ES-I3 (cell line): Measurements from ENCODE around the gene FRMD4A.
"Not testable (repeated sequence)": the region's sequence is repeated elsewhere in the genome, so short reads cannot be mapped to it uniquely, and the experiment has no call there.

Experiments used
- H3K36me3 ChIP-seq: 2 replicates; pipeline ENCODE4 v1.6.1; 2013; ENCODE audit warnings: mild to moderate bottlenecking, low read length, control low read depth, moderate library complexity; ENCODE audit not compliant: insufficient read depth
- H3K4me1 ChIP-seq: 2 replicates; pipeline ENCODE4 v1.6.1; 2013; ENCODE audit warnings: mild to moderate bottlenecking, control low read depth, low read length; ENCODE audit not compliant: insufficient read depth
- H3K9ac ChIP-seq: 2 replicates; pipeline ENCODE4 v1.6.1; 2013; ENCODE audit warnings: low read depth, mild to moderate bottlenecking, low read length, moderate library complexity
- H3K9me3 ChIP-seq: 2 replicates; pipeline ENCODE4 v1.6.1; 2013; ENCODE audit warnings: mild to moderate bottlenecking, low read length, moderate library complexity; ENCODE audit not compliant: control insufficient read depth, insufficient read depth

The FRMD4A gene

GRCh38 chr10:14253079-14253478 is 77.6 kb downstream of the FRMD4A start:
- H3K36me3 ChIP-seq, result no peaks in the 10 kb centered on the region
- no peak overlapping the region for H3K9ac ChIP-seq
- no peaks in the 10 kb centered on the region for H3K4me1 ChIP-seq
- no peaks in the 10 kb centered on the region; the same call in none of the 2 replicates for H3K9me3 ChIP-seq

DNA sequence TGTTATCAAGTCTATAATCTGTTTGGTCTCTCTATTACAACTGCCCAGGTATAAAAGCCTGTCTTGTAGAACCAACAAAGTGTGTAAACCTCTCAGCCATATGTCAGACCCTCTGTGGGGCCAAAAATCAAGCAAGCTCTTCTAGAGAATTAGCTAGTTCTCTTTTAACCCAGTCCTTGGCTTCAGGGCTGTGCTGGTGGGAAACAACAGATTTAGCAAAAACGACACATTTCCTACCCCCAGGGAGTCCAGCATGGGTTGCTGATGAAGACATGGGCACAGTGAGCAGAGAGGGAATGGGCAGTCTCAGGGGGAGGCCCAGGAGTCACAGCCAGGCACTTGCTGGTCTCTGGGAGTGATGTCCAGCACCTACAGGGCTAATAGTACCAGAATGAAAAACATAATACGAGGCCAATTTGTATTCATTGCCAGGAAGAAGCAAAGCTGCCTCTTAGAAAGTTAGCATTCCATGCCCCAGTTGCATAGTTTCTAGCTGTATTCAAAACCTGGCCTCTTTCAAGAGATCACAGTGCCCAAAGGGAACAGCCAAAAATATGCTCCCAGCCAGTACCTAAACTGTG is 80.1 kb downstream of the FRMD4A start:
- Histone ChIP-seq H3K9me3 (no peaks in the 10 kb centered on the region; the same call in none of the 2 replicates), H3K9ac (no peak overlapping the region), H3K36me3 (no peaks in the 10 kb centered on the region), H3K4me1 (no peaks in the 10 kb centered on the region)

- Histone ChIP-seq H3K9ac (no peak overlapping the region), H3K4me1 (peaks cover 10% of the 10 kb centered on the region), H3K36me3 (no peaks in the 10 kb centered on the region), H3K9me3 (no peaks in the 10 kb centered on the region; the same call in none of the 2 replicates)
Measured at GRCh38 chr10:14247377-14248116, 83.2 kb downstream of the FRMD4A start.

DNA sequence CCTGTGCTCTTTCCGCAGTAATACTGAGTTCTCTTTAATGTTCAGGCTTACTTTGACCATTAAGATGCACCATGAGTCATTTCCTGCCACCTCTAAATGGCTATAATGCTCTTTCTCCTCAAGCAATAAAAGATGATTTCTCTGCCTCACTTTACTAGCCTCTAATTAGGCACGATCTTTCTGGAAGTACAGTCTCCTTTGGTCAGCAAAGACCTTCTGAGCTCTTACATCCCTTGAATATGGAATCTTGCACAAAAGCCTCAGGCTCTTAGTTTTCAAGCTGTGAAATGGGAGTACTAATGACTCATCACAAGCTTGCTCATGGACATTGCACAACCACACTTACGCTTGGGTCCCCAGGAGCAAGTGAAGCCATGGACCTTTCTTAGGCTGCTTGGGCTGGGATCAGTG is 85.9 kb downstream of the FRMD4A start:
- Histone ChIP-seq H3K36me3 (no peaks in the 10 kb centered on the region), H3K9ac (no peak overlapping the region), H3K4me1 (peaks cover 27% of the 10 kb centered on the region), H3K9me3 (no peaks in the 10 kb centered on the region)

DNA sequence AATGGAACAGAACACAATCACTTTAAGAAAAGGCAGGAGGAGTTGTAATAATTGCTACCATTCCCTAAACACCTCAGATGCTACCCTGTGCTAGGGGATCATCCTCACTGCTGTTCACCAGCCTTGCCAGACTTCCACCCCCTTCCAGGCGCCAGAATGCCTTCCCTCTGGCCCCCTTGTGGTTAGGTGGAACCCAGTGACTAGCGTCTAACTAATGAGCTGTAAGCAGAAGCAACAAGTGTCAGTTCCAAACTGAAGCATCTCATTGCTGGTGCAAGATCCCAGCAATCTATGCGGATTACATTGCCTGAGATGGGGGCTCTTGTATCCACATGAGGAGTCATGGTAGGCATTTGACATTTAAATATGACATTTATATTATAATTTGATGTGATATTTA is 86.6 kb downstream of the FRMD4A start:
- peaks cover 27% of the 10 kb centered on the region for H3K4me1 ChIP-seq
- no peaks in the 10 kb centered on the region for H3K9me3 ChIP-seq
- H3K36me3 ChIP-seq, result no peaks in the 10 kb centered on the region
- H3K9ac ChIP-seq, result no peak overlapping the region

DNA sequence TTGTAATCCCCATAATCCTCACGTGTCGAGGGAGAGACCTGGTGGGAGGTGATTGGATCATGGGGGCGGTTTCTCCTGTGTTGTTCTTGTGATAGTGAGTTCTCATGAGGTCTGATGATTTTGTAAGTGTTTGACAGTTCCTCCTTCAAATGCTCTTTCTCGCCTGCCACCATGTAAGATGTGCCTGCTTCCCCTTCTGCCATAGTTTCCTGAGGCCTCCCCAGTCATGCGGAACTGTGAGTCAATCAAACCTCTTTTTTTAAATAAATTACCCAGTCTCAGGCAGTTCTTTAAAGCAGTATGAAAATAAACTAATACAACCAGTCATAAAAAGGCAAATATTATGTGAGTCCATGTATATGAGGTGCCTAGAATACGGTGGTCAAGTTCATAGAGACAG is 87.5 kb downstream of the FRMD4A start:
- Histone ChIP-seq H3K4me1 (peaks cover 27% of the 10 kb centered on the region), H3K9ac (no peak overlapping the region), H3K9me3 (no peaks in the 10 kb centered on the region), H3K36me3 (no peaks in the 10 kb centered on the region)

DNA sequence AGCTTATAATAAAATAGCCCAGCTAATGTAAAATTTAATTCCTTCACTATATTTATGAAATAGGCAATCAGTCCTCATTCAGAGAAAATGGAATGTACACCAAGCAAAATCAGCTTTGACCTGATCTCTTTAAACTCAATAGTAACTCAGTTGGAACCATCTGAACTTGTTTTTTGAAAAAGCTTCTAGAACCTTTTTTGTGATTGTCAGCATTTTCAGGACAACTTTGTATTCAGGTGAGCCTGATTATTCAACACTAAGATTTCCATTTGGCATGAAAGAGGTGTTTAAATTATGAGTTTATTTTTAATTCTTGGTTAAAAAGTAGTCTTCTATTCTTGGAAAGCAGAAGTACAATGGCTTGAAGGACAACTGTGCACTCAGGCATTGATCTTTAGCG is 89.5 kb downstream of the FRMD4A start:
- H3K9me3 ChIP-seq, result no peaks in the 10 kb centered on the region
- no peaks in the 10 kb centered on the region for H3K36me3 ChIP-seq
- H3K4me1 ChIP-seq, result peaks cover 27% of the 10 kb centered on the region

GRCh38 chr10:14240253-14241189 is 90.2 kb downstream of the FRMD4A start:
- Histone ChIP-seq H3K9me3 (no peaks in the 10 kb centered on the region), H3K36me3 (no peaks in the 10 kb centered on the region), H3K9ac (no peak overlapping the region), H3K4me1 (peaks cover 27% of the 10 kb centered on the region)

More for the DNA sequence above, 89.5 kb downstream of the FRMD4A start:
- no peak overlapping the region for H3K9ac ChIP-seq

DNA sequence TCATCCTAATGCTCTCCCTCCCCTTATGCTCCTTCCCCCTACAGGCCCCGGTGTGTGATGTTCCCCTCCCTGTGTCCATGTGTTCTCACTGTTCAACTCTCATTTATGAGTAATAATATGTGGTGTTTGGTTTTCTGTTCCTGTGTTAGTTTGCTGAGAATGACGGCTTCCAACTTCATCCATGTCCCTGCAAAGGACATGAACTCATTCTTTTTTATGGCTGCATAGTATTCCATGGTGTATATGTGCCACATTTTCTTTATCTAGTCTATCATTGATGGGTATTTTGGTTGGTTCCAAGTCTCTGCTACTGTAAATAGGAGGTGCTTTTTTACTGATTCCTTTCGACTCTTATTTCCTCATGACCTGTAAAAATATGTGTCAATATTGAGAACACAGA is 92.1 kb downstream of the FRMD4A start:
- not testable (repeated sequence) for H3K9me3 ChIP-seq, H3K9ac ChIP-seq, H3K36me3 ChIP-seq
- peaks cover 17% of the 10 kb centered on the region; the same call in 1 of the 2 replicates for H3K4me1 ChIP-seq

- Histone ChIP-seq H3K36me3 (no peaks in the 10 kb centered on the region), H3K4me1 (peaks cover 13% of the 10 kb centered on the region; the same call in 1 of the 2 replicates), H3K9ac (no peak overlapping the region), H3K9me3 (no peaks in the 10 kb centered on the region)
Measured at GRCh38 chr10:14236341-14236740, 94.4 kb downstream of the FRMD4A start.

DNA sequence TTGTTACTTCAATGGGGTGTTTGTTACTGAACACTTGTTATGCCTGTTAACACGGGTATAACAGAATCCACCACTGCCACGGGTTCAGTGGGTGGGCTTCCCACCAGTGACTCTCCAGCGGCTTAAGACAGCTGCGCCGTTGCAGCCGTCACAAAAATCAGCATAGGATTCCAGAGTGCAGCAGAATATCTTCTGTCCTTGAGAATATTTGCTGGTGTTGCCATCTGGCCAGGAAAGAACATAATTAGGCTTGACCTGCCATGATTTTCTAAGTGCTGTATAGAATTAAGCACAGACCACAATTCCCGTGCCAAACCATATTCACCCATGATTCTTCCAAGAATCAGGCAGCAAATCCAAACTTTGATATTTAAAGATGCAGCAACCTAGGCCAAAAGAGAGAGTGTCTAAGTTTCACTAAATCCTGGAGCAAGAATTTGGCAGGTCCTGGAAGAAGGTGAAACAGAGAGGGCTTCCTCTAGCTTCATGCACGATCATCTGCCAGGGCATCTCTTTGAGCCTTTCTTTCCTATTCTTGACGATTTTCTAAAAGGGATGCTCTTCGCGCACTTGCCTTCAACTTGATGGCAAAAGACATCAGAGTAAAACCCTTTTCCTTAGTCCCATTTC is 95.0 kb downstream of the FRMD4A start:
- Histone ChIP-seq H3K9ac (no peak overlapping the region), H3K4me1 (peaks cover 6% of the 10 kb centered on the region; the same call in 1 of the 2 replicates), H3K36me3 (no peaks in the 10 kb centered on the region), H3K9me3 (no peaks in the 10 kb centered on the region)

GRCh38 chr10:14233566-14233965 is 97.2 kb downstream of the FRMD4A start:
- H3K9me3 ChIP-seq, result no peaks in the 10 kb centered on the region
- no peak overlapping the region for H3K9ac ChIP-seq
- H3K36me3 ChIP-seq, result no peaks in the 10 kb centered on the region
- no peaks in the 10 kb centered on the region for H3K4me1 ChIP-seq

DNA sequence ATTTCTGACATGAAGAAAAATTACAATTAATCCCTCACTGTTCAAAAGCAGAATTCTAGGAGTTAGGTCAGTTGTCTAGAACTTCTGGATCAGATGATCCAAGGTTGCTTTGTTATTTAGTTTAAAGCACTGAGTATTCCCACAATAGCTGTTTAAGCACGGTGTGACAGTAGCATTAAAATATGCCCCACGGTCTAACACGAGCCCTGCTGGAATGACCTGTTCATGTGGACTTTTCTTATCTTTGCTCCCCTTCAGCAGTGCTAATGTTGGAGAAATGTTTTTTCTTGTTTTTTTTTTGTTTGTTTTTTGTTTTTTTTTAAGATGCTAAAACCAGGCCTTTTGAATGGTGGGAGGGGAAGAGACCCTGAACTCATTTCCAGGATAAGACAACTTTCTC is 101.9 kb downstream of the FRMD4A start:
- not testable (repeated sequence) for H3K4me1 ChIP-seq, H3K9ac ChIP-seq, H3K9me3 ChIP-seq, H3K36me3 ChIP-seq

DNA sequence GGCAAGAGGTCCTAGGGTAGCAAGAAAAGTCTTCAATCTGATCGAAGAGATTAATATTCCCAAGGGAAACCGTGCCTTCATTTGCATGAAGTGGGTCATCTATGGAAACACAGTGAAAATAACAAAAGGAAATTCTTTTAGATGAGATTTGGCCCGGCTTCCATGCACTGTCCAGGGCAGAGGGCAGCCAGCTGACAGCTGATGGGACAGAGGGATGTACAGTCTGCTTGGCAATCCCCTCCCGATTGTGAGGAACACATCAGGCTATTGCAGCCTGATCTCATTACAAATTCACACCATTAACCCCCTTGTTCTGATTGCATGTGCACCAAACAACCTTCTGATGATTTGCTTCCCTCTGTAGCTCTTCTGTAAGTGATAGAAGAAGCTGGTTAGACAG is 105.3 kb downstream of the FRMD4A start:
- no peak overlapping the region for H3K9ac ChIP-seq
- no peaks in the 10 kb centered on the region for H3K36me3 ChIP-seq
- no peaks in the 10 kb centered on the region for H3K9me3 ChIP-seq
- H3K4me1 ChIP-seq, result no peaks in the 10 kb centered on the region
